ENCODE measurements around the gene HOXA10. TPM values are rescaled to one million over a fixed set of nuclear protein-coding genes. Genes with fewer than 3 reads are reported as not detected.

Gene HOXA10
- total and polyA plus RNA-seq, 11 donors, result 0.06 to 0.36 (median 0.18) TPM; not detected in 8

DNA sequence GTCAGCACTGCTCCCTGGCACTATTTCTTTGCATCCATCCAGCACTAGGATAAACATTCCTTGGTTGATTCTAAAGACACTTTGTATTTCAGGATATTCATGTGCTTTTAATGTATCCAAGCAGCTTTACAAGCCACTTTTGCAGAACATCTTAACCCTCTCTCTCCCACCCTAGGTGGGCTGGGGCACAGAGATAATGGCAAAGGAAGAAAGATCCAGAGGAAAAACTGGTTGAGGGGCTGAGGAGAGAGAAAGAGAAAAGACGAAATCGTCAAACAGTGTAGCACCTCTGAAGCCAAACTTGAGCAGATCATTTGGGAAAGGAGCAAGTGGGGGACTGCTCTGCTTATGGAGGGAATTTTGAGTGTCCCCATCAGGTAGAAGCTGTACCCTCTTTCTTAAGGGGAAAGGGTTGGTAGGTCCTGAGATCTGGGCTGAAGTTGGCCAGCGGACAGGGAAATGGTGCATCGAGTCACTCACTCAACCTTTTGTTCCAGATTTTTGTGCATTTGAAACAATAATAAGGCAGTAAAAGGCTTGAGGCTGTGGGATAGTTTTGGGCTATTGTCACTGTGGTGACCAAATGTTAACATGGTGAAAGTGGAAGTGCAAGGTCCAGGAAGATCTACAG is 30.0 kb upstream of the HOXA10 start:
- ATAC-seq (no peak), DNase-seq (no peak)
- Histone ChIP-seq H3K27ac (no peak overlapping the region), H3K9me3 (no peaks in the 10 kb centered on the region), H3K4me3 (no peak overlapping the region), H3K4me1 (peaks cover 3 to 42% (median 18%) of the 10 kb centered on the region in 12 donors), H3K36me3 (no peaks in the 10 kb centered on the region), H3K27me3 (peaks cover 60 to 96% (median 91%) of the 10 kb centered on the region in 9 donors)
- no peak for TF ChIP-seq POLR2A (IDR thresholded peaks at IDR 0.05)
- TF ChIP-seq, protein P1, sequence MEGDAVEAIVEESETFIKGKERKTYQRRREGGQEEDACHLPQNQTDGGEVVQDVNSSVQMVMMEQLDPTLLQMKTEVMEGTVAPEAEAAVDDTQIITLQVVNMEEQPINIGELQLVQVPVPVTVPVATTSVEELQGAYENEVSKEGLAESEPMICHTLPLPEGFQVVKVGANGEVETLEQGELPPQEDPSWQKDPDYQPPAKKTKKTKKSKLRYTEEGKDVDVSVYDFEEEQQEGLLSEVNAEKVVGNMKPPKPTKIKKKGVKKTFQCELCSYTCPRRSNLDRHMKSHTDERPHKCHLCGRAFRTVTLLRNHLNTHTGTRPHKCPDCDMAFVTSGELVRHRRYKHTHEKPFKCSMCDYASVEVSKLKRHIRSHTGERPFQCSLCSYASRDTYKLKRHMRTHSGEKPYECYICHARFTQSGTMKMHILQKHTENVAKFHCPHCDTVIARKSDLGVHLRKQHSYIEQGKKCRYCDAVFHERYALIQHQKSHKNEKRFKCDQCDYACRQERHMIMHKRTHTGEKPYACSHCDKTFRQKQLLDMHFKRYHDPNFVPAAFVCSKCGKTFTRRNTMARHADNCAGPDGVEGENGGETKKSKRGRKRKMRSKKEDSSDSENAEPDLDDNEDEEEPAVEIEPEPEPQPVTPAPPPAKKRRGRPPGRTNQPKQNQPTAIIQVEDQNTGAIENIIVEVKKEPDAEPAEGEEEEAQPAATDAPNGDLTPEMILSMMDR (IDR thresholded peaks at IDR 0.05), result no peak
- intact Hi-C loops (cut with DNase I), result loop anchor here in 5 of 10 donors (5.0 to 10.0 kb wide), 4 partner anchors 371 to 718 kb away; no protein-coding TSS in a partner anchor
- WGBS, 4 donors, result 16 to 29% (median 23%) methylated on average over 4 of the region's 4 CpGs

DNA sequence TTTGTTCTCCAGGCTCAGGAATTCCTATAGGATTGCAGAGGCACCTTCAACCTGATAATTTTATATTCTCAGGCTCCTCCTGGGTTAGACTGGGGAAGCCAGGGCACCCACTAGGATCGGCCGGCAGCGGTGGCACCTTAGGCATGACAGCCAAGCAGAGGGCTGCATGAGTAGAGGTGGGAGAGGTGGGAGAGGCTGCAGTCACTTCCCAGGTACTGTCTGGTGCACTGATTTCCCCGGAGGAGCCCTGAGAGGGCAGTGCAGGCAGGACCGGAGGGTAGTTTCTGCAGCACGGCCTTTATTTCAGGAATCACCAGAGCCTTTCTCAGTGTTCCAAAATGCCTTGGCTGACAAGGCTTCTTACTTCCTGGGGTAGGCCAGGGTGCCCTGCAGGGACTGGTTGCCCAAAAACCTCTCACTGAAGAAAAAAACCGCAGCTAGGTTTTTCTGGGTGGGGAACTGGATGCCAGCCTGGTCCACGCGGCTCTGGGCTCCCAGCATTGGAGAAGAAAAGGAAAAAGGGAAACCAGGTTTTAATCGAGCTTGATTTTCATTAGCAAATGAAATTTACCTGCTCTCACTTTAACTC is 29.3 kb upstream of the HOXA10 start:
- TF ChIP-seq, protein P1 (IDR thresholded peaks at IDR 0.05), result no peak
- H3K36me3 ChIP-seq, result no peaks in the 10 kb centered on the region
- DNase-seq, result no peak
- no peak for ATAC-seq
- peaks cover 67 to 96% (median 91%) of the 10 kb centered on the region in 9 donors for H3K27me3 ChIP-seq
- peaks cover 4 to 48% (median 21%) of the 10 kb centered on the region in 12 donors for H3K4me1 ChIP-seq
- no peak overlapping the region for H3K4me3 ChIP-seq
- intact Hi-C loops (cut with DNase I), result loop anchor here in 5 of 10 donors (5.0 to 10.0 kb wide), 4 partner anchors 371 to 719 kb away; no protein-coding TSS in a partner anchor
- H3K9me3 ChIP-seq, result no peaks in the 10 kb centered on the region
- no peak overlapping the region for H3K27ac ChIP-seq
- 12 to 17% (median 15%) methylated on average over 9 to 10 of the region's 10 CpGs for WGBS, 4 donors

DNA sequence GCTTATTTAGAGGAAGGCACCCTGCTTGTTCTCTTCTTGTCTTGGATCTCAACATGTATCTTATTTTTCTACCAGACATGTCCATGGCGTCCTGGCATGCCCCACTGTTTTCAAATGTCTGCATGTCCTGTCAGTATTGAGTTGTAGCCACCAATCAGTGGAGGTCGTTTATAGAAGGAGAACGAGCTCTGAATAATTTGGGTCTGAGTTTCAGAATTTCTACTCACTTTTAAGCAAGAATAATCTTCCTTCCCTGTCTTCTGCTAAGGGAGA is 28.7 kb upstream of the HOXA10 start:
- H3K9me3 ChIP-seq, result no peaks in the 10 kb centered on the region
- ATAC-seq (no peak), DNase-seq (no peak)
- H3K4me3 ChIP-seq, result no peak overlapping the region
- peaks cover 4 to 52% (median 21%) of the 10 kb centered on the region in 12 donors for H3K4me1 ChIP-seq
- no peaks in the 10 kb centered on the region for H3K36me3 ChIP-seq
- H3K27ac ChIP-seq, result no peak overlapping the region
- TF ChIP-seq POLR2A (IDR thresholded peaks at IDR 0.05), result no peak
- TF ChIP-seq, protein P1 (IDR thresholded peaks at IDR 0.05), result no peak
- 11 to 22% (median 22%) methylated on average over 3 of the region's 3 CpGs for WGBS, 4 donors
- intact Hi-C loops (cut with DNase I), result loop anchor here in 5 of 10 donors (5.0 to 10.0 kb wide), 4 partner anchors 372 to 720 kb away; no protein-coding TSS in a partner anchor
- peaks cover 73 to 97% (median 93%) of the 10 kb centered on the region in 9 donors for H3K27me3 ChIP-seq

DNA sequence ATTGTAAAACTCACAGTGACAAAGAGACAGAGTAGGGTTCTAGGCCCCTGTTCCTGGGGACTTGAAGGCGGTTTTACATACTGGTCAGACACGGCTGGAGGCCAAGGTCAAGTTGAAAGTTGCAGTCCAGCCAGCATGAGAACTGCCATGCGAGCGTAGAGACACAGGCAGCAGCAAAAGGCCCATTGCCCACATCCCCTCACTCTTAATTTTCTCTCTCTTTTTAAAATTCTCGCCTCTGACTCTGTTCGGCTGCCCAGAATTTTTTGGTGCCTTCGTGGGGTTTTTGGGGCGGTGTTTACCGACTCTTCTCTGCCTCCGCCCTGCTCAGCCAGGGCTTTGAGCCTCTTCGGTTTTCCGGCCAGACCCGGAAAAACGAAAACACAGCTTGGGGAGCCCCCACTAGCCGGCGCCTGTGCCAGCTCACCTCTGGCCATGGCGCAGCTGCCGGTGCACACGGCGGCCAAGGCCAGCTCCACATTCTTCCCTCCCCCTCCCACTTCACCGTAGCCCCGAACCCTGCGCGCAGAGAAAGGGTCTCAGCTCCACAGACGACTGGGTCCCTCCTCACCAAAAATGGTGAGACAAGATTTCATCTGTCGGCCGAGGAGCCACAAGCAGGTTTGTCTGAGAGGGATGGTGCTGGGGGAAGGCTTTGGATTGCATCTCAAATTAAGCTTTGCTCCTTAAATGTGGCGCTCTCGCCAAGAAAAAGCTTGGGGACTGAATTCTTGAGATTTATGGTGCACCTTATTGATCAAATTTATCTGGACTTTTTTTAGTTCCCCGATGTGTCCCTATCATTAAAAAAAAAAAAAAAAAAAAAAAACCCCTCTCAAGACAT is 28.1 kb upstream of the HOXA10 start:
- ATAC-seq (no peak), DNase-seq (no peak)
- TF ChIP-seq POLR2A (IDR thresholded peaks at IDR 0.05), result no peak
- TF ChIP-seq, protein P1 (IDR thresholded peaks at IDR 0.05), result no peak

More for the DNA sequence above, 28.1 kb upstream of the HOXA10 start:
- H3K4me3 ChIP-seq, result no peak overlapping the region
- no peaks in the 10 kb centered on the region for H3K9me3 ChIP-seq
- 11 to 20% (median 19%) methylated on average over 30 of the region's 30 CpGs for WGBS, 4 donors
- peaks cover 79 to 97% (median 93%) of the 10 kb centered on the region in 9 donors for H3K27me3 ChIP-seq
- intact Hi-C loops (cut with DNase I), result loop anchor here in 5 of 10 donors (5.0 to 10.0 kb wide), 4 partner anchors 373 to 720 kb away; no protein-coding TSS in a partner anchor
- H3K36me3 ChIP-seq, result no peaks in the 10 kb centered on the region
- H3K4me1 ChIP-seq, result peaks cover 4 to 52% (median 21%) of the 10 kb centered on the region in 12 donors
- no peak overlapping the region for H3K27ac ChIP-seq

Measured in heart left ventricle (tissue), 16 donors.